DOHH2 (cell line): ENCODE data around the gene ABCA2.

Experiments
- CTCF ChIP-seq: fragments of 200-600 bp; sonication (generic); IDR thresholded peaks from one replicate; pipeline ENCODE4 v1.5.1; 2014; ENCODE audit warnings: antibody characterized with exemption, mild to moderate bottlenecking, low read depth, low read length; ENCODE audit not compliant: poor library complexity, severe bottlenecking
- EZH2phosphoT487 ChIP-seq: fragments of 200-600 bp; sonication (generic); IDR thresholded peaks from 2 replicates; pipeline ENCODE4 v1.6.1; 2017; ENCODE audit warnings: borderline replicate concordance, mild to moderate bottlenecking, antibody characterized with exemption, low read length, moderate library complexity, mixed read lengths

DNA sequence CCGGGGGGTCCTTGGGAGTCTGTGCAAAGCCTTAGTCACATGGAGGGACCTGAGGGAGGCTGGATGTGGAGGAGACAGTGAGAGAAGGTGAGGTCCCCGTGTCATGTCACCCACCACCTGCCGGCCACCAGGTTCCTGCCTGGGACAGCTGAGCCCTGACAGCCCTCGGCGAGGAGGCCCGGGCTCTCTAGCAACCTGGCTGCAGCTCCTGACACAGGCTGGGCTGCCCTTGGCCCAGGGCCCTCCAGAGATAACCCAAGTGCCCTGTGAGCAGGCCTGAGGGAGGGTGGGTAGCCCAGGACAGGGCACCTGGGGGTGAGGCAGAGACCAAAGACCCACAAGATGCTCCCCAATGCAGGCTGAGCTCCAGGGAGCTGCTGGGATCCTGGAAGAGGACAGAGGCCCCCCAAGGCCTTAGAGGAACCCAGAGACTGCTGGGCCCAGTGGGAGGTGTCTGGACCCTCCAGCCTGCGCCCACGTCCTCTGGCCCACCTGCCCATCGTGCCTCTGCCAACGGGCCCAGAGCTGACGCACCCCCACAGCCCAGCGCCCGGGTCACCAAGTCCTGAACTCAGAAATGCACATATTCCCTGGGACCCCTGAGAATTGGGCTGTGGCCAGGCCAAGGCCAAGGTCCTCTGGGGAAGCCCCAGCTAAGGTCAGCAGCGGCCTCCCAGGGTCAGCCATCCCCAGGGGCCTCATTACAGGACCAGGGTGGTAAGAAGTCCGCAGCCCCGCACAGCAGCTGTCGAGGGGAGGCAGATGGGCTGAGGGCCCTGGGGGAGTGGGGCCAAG, 59.5 kb downstream of the ABCA2 start:
- TF ChIP-seq CTCF (no peak), EZH2phosphoT487 (no peak)
